ENCODE measurements around the gene KITLG. TPM values are rescaled to one million over a fixed set of nuclear protein-coding genes. Genes with fewer than 3 reads are reported as not detected.
A peak's percentile ranks its signal among the peaks of the same experiment; 100 is the strongest.

Gene KITLG
- total and polyA plus RNA-seq, 2 experiments from 2014 or later = 3.1 to 10.7 TPM

GRCh38 chr12:88577537-88577936, 2.7 kb downstream of the KITLG start:
- no peaks in the 10 kb centered on the region for H3K36me3 Mint-ChIP-seq (ENCODE audit: low read depth)
- no peaks in the 10 kb centered on the region for H3K9me3 Mint-ChIP-seq
- no peak overlapping the region for H3K4me3 Mint-ChIP-seq
- no peak overlapping the region for H3K4me3 ChIP-seq
- peaks cover 30% of the 10 kb centered on the region for H3K79me2 ChIP-seq (replicated peaks; ENCODE audit: insufficient read depth)
- no peak overlapping the region for H3K27ac Mint-ChIP-seq
- no peak for ATAC-seq
- peaks cover 9% of the 10 kb centered on the region; the same call in 1 of the 2 replicates for H4K20me1 ChIP-seq (replicated peaks; ENCODE audit: insufficient read depth)
- H3K36me3 ChIP-seq (ENCODE audit: insufficient read depth) = no peaks in the 10 kb centered on the region
- H3K9me2 ChIP-seq (ENCODE audit: insufficient read depth) = no peaks in the 10 kb centered on the region
- no peak overlapping the region for H3K27ac ChIP-seq (ENCODE audit: low read depth)
- peaks cover 13% of the 10 kb centered on the region for H3K27me3 Mint-ChIP-seq (ENCODE audit: insufficient read depth, low read depth, poor library complexity)
- DNase-seq (ENCODE audit: low spot score) = no peak
- H3F3A ChIP-seq (replicated peaks; ENCODE audit: low read depth) = no peaks in the 10 kb centered on the region
- peaks cover 59% of the 10 kb centered on the region for H3K4me1 Mint-ChIP-seq
- peak overlapping the region; percentile 93 for H3K4me2 ChIP-seq
- TF ChIP-seq CREB1 (CRISPR knock-in tag; IDR thresholded peaks at IDR 0.05; ENCODE audit: low read depth) (no peak), CTCF (conservative IDR thresholded peaks at IDR 0.05; ENCODE audit: low read depth in 2 of 2) (peak in 1 of 2 experiments; percentile 36; a peak in 1 of 4 replicates)
- no peak overlapping the region for H2AFZ ChIP-seq
- peaks cover 43% of the 10 kb centered on the region for H3K27me3 ChIP-seq (ENCODE audit: insufficient read depth)
- H3K4me1 ChIP-seq (ENCODE audit: insufficient read depth) = peaks cover 62% of the 10 kb centered on the region

GRCh38 chr12:88576866-88577265, 3.4 kb downstream of the KITLG start:
- Mint-ChIP-seq H3K27me3 (ENCODE audit: insufficient read depth, low read depth, poor library complexity) (peaks cover 13% of the 10 kb centered on the region), H3K36me3 (ENCODE audit: low read depth) (no peaks in the 10 kb centered on the region), H3K4me3 (no peak overlapping the region), H3K4me1 (peaks cover 59% of the 10 kb centered on the region), H3K27ac (no peak overlapping the region), H3K9me3 (no peaks in the 10 kb centered on the region)
- DNase-seq (ENCODE audit: low spot score) = no peak
- H3K27me3 ChIP-seq (ENCODE audit: insufficient read depth) = peaks cover 38% of the 10 kb centered on the region
- peaks cover 9% of the 10 kb centered on the region; the same call in 1 of the 2 replicates for H4K20me1 ChIP-seq (replicated peaks; ENCODE audit: insufficient read depth)
- no peak overlapping the region for H3K4me3 ChIP-seq
- H3K27ac ChIP-seq (ENCODE audit: low read depth) = no peak overlapping the region
- no peak for ATAC-seq
- no peaks in the 10 kb centered on the region for H3F3A ChIP-seq (replicated peaks; ENCODE audit: low read depth)
- H3K36me3 ChIP-seq (ENCODE audit: insufficient read depth) = no peaks in the 10 kb centered on the region
- H2AFZ ChIP-seq = no peak overlapping the region
- peak overlapping the region; percentile 93; the same call in 1 of the 2 replicates for H3K4me2 ChIP-seq
- no peaks in the 10 kb centered on the region for H3K9me2 ChIP-seq (ENCODE audit: insufficient read depth)
- peaks cover 30% of the 10 kb centered on the region for H3K79me2 ChIP-seq (replicated peaks; ENCODE audit: insufficient read depth)
- H3K4me1 ChIP-seq (ENCODE audit: insufficient read depth) = peaks cover 60% of the 10 kb centered on the region
- TF ChIP-seq REST (IDR thresholded peaks at IDR 0.05; ENCODE audit: unreplicated experiment) (no peak), NANOG (IDR thresholded peaks at IDR 0.05; ENCODE audit: borderline replicate concordance) (no peak), CREB1 (CRISPR knock-in tag; IDR thresholded peaks at IDR 0.05; ENCODE audit: low read depth) (no peak), ZNF462 (CRISPR knock-in tag; IDR thresholded peaks at IDR 0.05) (no peak), ZNF331 (CRISPR knock-in tag; IDR thresholded peaks at IDR 0.05; ENCODE audit: low read depth) (no peak), EZH2phosphoT487 (IDR thresholded peaks at IDR 0.05; ENCODE audit: unreplicated experiment) (no peak), EZH2 (IDR thresholded peaks at IDR 0.05; ENCODE audit: low read depth, unreplicated experiment) (no peak), JUNB (IDR thresholded peaks at IDR 0.05; ENCODE audit: unreplicated experiment) (no peak)

Measured in GM23338 (cell line).